ENCODE results near the gene TJP3. TPM values are rescaled to one million over a fixed set of nuclear protein-coding genes. Genes with fewer than 3 reads are reported as not detected.
"Not testable (repeated sequence)": the region's sequence is repeated elsewhere in the genome, so short reads cannot be mapped to it uniquely, and the experiment has no call there.

Gene TJP3
- total and polyA plus RNA-seq, 5 donors, result 0.05 TPM; not detected in 4

GRCh38 chr19:3762501-3763459 is 54.6 kb downstream of the TJP3 start, which contains the start of gene MRPL54:
Gene MRPL54, plus strand, starts transcription at chr19:3762682. Its CDS starts 19 bp downstream, at chr19:3762701.
- DNase-seq (peak; percentile 99 to 100 (median 100)), ATAC-seq (peak; percentile 96)
- 4% methylated on average over 47 of the region's 47 CpGs for WGBS
- Histone ChIP-seq H3K27me3 (ENCODE audit: control insufficient read depth, insufficient read depth) (no peaks in the 10 kb centered on the region), H3K4me3 (ENCODE audit: low read length) (peak within 1 kb of the TSS; percentile 85), H3K27ac (ENCODE audit: low read length) (peak within 1 kb of the TSS; percentile 100), H3K9me3 (ENCODE audit: control insufficient read depth, low read length) (no peaks in the 10 kb centered on the region), H3K4me1 (ENCODE audit: control insufficient read depth, insufficient read depth, low read length) (peaks cover 3% of the 10 kb centered on the region)
- intact Hi-C loops (cut with DNase I), result no loop called here

DNA sequence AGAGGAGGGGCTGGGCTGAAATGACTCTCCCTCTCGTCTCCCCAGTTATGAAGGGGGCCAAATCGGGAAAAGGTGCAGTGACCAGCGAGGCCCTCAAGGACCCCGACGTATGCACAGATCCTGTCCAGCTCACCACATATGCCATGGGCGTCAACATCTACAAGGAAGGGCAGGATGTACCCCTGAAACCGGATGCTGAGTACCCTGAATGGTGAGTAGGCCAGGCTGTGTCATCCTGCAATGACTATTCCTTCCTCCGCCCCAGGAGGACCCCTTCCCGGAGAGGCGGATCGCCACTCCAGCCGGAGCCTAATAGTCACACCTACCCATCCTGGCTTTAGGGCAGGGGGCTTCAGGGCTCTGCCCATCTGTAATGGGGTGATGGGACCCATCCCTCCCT is 56.9 kb downstream of the TJP3 start:
- intact Hi-C loops (cut with DNase I), result no loop called here
- no peak overlapping the region for H3K4me3 ChIP-seq (ENCODE audit: low read length)
- no peak overlapping the region for H3K27ac ChIP-seq (ENCODE audit: low read length)
- no peaks in the 10 kb centered on the region for H3K9me3 ChIP-seq (ENCODE audit: control insufficient read depth, low read length)
- 91% methylated on average over 12 of the region's 12 CpGs for WGBS
- H3K4me1 ChIP-seq (ENCODE audit: control insufficient read depth, insufficient read depth, low read length), result peaks cover 3% of the 10 kb centered on the region
- DNase-seq, result peak in 1 of 3 donors; percentile 37
- no peaks in the 10 kb centered on the region for H3K27me3 ChIP-seq (ENCODE audit: control insufficient read depth, insufficient read depth)
- no peak for ATAC-seq

DNA sequence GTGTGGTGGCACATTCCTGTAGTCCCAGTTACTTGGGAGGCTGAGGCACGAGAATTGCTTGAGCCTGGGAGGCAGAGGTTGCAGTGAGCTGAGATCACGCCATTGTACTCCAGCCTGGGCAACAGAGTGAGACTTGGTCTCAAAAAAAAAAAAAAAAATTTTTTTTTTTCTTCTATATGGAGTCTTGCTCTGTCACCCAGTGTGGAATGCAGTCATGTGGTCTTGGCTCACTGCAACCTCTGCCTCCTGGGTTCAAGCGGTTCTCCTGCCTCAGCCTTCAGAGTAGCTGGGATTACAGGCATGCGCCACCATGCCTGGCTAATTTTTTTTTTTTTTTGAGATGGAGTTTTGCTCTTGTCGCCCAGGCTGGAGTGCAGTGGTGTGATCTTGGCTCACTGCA is 57.6 kb downstream of the TJP3 start:
- H3K4me1 ChIP-seq (ENCODE audit: control insufficient read depth, insufficient read depth, low read length); H3K4me3 ChIP-seq (ENCODE audit: low read length); ATAC-seq; H3K27me3 ChIP-seq (ENCODE audit: control insufficient read depth, insufficient read depth); intact Hi-C loops (cut with DNase I); H3K9me3 ChIP-seq (ENCODE audit: control insufficient read depth, low read length); H3K27ac ChIP-seq (ENCODE audit: low read length): not testable (repeated sequence)
- peak in 1 of 3 donors; percentile 2 for DNase-seq
- WGBS, result 95% methylated on average over 5 of the region's 5 CpGs

GRCh38 chr19:3766520-3766919 is 58.3 kb downstream of the TJP3 start:
- no peak for ATAC-seq
- peak in 1 of 3 donors; percentile 45 for DNase-seq
- no peak overlapping the region for H3K4me3 ChIP-seq (ENCODE audit: low read length)
- H3K9me3 ChIP-seq (ENCODE audit: control insufficient read depth, low read length), result no peaks in the 10 kb centered on the region
- peaks cover 3% of the 10 kb centered on the region for H3K4me1 ChIP-seq (ENCODE audit: control insufficient read depth, insufficient read depth, low read length)
- intact Hi-C loops (cut with DNase I), result no loop called here
- H3K27me3 ChIP-seq (ENCODE audit: control insufficient read depth, insufficient read depth), result no peaks in the 10 kb centered on the region
- 84% methylated on average over 7 of the region's 7 CpGs for WGBS
- H3K27ac ChIP-seq (ENCODE audit: low read length), result no peak overlapping the region

DNA sequence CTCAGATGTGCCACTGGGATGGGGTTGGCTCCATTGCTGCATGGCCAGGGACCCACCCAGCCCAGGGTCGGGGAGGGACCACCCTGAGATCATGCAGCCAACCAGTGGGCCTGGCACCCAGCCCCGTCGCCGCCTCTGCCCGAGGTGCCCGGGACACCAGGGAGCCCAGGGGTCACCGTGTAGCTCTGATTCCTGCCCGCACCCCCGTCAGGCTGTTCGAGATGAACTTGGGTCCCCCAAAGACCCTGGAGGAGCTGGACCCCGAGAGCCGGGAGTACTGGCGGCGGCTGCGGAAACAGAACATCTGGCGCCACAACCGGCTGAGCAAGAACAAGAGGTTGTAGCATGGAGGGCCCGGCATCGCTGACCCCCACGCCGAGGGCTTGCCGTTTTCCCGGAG is 58.9 kb downstream of the TJP3 start:
- ATAC-seq, result no peak
- H3K4me3 ChIP-seq (ENCODE audit: low read length), result no peak overlapping the region
- WGBS, result 95% methylated on average over 23 of the region's 23 CpGs
- H3K4me1 ChIP-seq (ENCODE audit: control insufficient read depth, insufficient read depth, low read length), result peaks cover 3% of the 10 kb centered on the region
- peak in 1 of 3 donors; percentile 51 for DNase-seq
- intact Hi-C loops (cut with DNase I), result no loop called here
- H3K9me3 ChIP-seq (ENCODE audit: control insufficient read depth, low read length), result no peaks in the 10 kb centered on the region
- H3K27ac ChIP-seq (ENCODE audit: low read length), result no peak overlapping the region
- no peaks in the 10 kb centered on the region for H3K27me3 ChIP-seq (ENCODE audit: control insufficient read depth, insufficient read depth)

GRCh38 chr19:3768015-3768747 is 60.0 kb downstream of the TJP3 start:
- no peak overlapping the region for H3K4me3 ChIP-seq (ENCODE audit: low read length)
- WGBS, result 87% methylated on average over 25 of the region's 25 CpGs
- ATAC-seq (no peak), DNase-seq (peak in 1 of 3 donors; percentile 51)
- intact Hi-C loops (cut with DNase I), result no loop called here
- H3K4me1 ChIP-seq (ENCODE audit: control insufficient read depth, insufficient read depth, low read length), result peaks cover 3% of the 10 kb centered on the region
- no peak overlapping the region for H3K27ac ChIP-seq (ENCODE audit: low read length)
- H3K27me3 ChIP-seq (ENCODE audit: control insufficient read depth, insufficient read depth), result no peaks in the 10 kb centered on the region
- no peaks in the 10 kb centered on the region for H3K9me3 ChIP-seq (ENCODE audit: control insufficient read depth, low read length)

GRCh38 chr19:3768748-3769099 is 60.5 kb downstream of the TJP3 start:
- intact Hi-C loops (cut with DNase I), result no loop called here
- DNase-seq (peak in 1 of 3 donors; percentile 41), ATAC-seq (no peak)
- 95% methylated on average over 7 of the region's 7 CpGs for WGBS
- Histone ChIP-seq H3K4me1 (ENCODE audit: control insufficient read depth, insufficient read depth, low read length) (no peaks in the 10 kb centered on the region), H3K27ac (ENCODE audit: low read length) (no peak overlapping the region), H3K9me3 (ENCODE audit: control insufficient read depth, low read length) (no peaks in the 10 kb centered on the region), H3K27me3 (ENCODE audit: control insufficient read depth, insufficient read depth) (no peaks in the 10 kb centered on the region), H3K4me3 (ENCODE audit: low read length) (no peak overlapping the region)

GRCh38 chr19:3769494-3769893 is 61.3 kb downstream of the TJP3 start:
- DNase-seq (peak in 1 of 3 donors; percentile 40), ATAC-seq (no peak)
- H3K27ac ChIP-seq (ENCODE audit: low read length), result no peak overlapping the region
- no peaks in the 10 kb centered on the region for H3K9me3 ChIP-seq (ENCODE audit: control insufficient read depth, low read length)
- H3K4me1 ChIP-seq (ENCODE audit: control insufficient read depth, insufficient read depth, low read length), result no peaks in the 10 kb centered on the region
- intact Hi-C loops (cut with DNase I), result no loop called here
- 87% methylated on average over 17 of the region's 17 CpGs for WGBS
- H3K27me3 ChIP-seq (ENCODE audit: control insufficient read depth, insufficient read depth), result no peaks in the 10 kb centered on the region
- H3K4me3 ChIP-seq (ENCODE audit: low read length), result no peak overlapping the region

DNA sequence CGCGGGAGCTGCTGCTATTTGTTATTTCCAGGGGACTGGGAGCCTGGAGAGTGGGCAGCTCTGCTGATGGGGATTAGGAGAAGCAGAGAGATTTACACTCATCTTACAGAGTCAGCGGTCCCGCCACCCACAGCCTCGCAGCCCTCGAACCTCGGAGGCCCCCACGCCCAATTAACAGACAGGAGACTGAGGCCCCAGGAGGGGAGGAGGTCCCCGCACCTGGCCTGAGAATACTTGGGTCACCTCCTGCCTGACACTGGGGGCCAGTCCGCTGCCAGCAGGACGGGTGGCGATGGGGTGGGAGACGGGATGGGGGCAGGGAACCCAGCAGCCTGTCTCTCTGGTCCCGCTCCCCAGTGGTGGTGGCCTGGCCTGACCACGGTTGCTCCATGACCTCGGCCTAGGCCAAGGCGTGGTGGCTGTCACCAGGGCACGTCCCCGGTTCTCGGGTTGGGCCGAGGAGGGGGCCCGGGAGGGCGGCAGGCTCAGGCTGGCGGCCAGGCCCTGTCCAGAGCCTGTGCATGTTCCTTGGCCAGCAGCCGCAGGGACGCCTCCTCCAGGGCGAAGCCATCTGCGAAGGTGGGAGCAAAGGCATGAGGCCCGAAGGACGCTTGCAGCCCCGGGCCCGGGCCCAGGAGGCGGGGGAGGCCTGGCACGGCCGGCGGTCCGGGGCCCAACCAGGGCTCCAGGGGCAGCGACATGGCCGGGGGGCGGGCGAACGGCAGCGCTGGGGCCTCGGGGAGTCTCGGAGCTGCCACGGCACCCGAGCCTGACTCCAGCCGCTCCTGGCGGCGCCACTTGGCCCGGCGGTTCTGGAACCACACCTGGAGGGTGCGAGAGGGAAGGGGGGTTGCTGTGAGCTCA is 62.2 kb downstream of the TJP3 start:
- 73% methylated on average over 53 of the region's 53 CpGs for WGBS
- DNase-seq (peak in 2 of 3 donors; percentile 43 to 54), ATAC-seq (no peak)
- no peaks in the 10 kb centered on the region for H3K4me1 ChIP-seq (ENCODE audit: control insufficient read depth, insufficient read depth, low read length)
- no peak overlapping the region for H3K27ac ChIP-seq (ENCODE audit: low read length)
- no peak overlapping the region for H3K4me3 ChIP-seq (ENCODE audit: low read length)
- no peaks in the 10 kb centered on the region for H3K27me3 ChIP-seq (ENCODE audit: control insufficient read depth, insufficient read depth)
- intact Hi-C loops (cut with DNase I), result no loop called here
- H3K9me3 ChIP-seq (ENCODE audit: control insufficient read depth, low read length), result no peaks in the 10 kb centered on the region

GRCh38 chr19:3771000-3771905 is 63.1 kb downstream of the TJP3 start:
- Histone ChIP-seq H3K9me3 (ENCODE audit: control insufficient read depth, low read length) (no peaks in the 10 kb centered on the region), H3K4me3 (ENCODE audit: low read length) (no peak overlapping the region), H3K27ac (ENCODE audit: low read length) (no peak overlapping the region), H3K27me3 (ENCODE audit: control insufficient read depth, insufficient read depth) (no peaks in the 10 kb centered on the region), H3K4me1 (ENCODE audit: control insufficient read depth, insufficient read depth, low read length) (no peaks in the 10 kb centered on the region)
- 79% methylated on average over 35 of the region's 35 CpGs for WGBS
- no peak for ATAC-seq
- DNase-seq, result peak in 2 of 3 donors; percentile 42 to 60
- intact Hi-C loops (cut with DNase I), result no loop called here

Data from right cardiac atrium (tissue), 5 donors.